SK-N-SH treated with all-trans-retinoic acid at 6 μM for 48 hours (cell line): ENCODE measurements around the gene CDX2.

Source experiments
- RARB ChIP-seq: fragments of 250-450 bp; sonication (Bioruptor Pico); IDR thresholded peaks from 2 replicates; pipeline ENCODE4 v1.8.0; 2021; ENCODE audit warnings: mild to moderate bottlenecking, moderate library complexity
- ZC3H10 ChIP-seq: fragments of 250-450 bp; sonication (Bioruptor Pico); IDR thresholded peaks from 2 replicates; pipeline ENCODE4 v1.5.1; 2021; ENCODE audit warnings: mild to moderate bottlenecking, moderate library complexity
- ZFP30 ChIP-seq: fragments of 450-650 bp; formaldehyde crosslinking; IDR thresholded peaks from 2 replicates; pipeline ENCODE4 v1.5.0; 2022; ENCODE audit warnings: mild to moderate bottlenecking, moderate library complexity
- TF ChIP-seq, protein P1 (sequence below): fragments of 250-450 bp; sonication (Bioruptor Pico); IDR thresholded peaks from 2 replicates; pipeline ENCODE4 v1.8.0; 2020; ENCODE audit warnings: mild to moderate bottlenecking, moderate library complexity, borderline replicate concordance
- TF ChIP-seq, protein P2 (sequence below): fragments of 250-450 bp; sonication (Bioruptor Pico); IDR thresholded peaks from 2 replicates; pipeline ENCODE4 v1.5.1; 2021; ENCODE audit warnings: mild to moderate bottlenecking, moderate library complexity

DNA sequence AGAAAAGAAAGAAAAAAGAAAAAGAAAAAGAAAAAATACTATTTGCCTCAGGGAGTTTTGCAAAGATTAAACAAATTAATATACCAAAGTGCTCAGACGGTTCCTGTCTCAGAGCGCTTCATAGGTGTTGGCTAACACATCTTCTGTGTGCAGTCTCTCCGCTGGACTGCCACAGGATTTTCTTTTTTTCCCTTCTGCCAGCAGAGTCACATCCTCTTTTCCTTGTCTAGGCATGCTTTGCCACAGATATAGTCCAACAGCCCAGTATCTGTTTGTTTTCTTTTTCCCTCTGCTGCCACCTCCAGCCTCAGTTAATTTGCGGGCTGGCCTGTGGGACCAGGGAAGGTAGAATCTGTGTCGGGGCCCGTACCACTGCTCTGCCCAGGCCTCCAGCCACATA lies 22.8 kb upstream of the CDX2 start:
- TF ChIP-seq ZC3H10 (no peak), RARB (no peak), ZFP30 (CRISPR knock-in tag) (no peak)
- TF ChIP-seq, protein P1, sequence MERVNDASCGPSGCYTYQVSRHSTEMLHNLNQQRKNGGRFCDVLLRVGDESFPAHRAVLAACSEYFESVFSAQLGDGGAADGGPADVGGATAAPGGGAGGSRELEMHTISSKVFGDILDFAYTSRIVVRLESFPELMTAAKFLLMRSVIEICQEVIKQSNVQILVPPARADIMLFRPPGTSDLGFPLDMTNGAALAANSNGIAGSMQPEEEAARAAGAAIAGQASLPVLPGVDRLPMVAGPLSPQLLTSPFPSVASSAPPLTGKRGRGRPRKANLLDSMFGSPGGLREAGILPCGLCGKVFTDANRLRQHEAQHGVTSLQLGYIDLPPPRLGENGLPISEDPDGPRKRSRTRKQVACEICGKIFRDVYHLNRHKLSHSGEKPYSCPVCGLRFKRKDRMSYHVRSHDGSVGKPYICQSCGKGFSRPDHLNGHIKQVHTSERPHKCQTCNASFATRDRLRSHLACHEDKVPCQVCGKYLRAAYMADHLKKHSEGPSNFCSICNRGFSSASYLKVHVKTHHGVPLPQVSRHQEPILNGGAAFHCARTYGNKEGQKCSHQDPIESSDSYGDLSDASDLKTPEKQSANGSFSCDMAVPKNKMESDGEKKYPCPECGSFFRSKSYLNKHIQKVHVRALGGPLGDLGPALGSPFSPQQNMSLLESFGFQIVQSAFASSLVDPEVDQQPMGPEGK (CRISPR knock-in tag), result no peak
- TF ChIP-seq, protein P2, sequence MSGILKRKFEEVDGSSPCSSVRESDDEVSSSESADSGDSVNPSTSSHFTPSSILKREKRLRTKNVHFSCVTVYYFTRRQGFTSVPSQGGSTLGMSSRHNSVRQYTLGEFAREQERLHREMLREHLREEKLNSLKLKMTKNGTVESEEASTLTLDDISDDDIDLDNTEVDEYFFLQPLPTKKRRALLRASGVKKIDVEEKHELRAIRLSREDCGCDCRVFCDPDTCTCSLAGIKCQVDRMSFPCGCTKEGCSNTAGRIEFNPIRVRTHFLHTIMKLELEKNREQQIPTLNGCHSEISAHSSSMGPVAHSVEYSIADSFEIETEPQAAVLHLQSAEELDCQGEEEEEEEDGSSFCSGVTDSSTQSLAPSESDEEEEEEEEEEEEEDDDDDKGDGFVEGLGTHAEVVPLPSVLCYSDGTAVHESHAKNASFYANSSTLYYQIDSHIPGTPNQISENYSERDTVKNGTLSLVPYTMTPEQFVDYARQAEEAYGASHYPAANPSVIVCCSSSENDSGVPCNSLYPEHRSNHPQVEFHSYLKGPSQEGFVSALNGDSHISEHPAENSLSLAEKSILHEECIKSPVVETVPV (CRISPR knock-in tag), result no peak
